Skeletal muscle tissue (tissue), 4 donors: ENCODE results near the gene ARMC3. TPM values are rescaled to one million over a fixed set of nuclear protein-coding genes. Genes with fewer than 3 reads are reported as not detected.
"Not testable (repeated sequence)": the region's sequence is repeated elsewhere in the genome, so short reads cannot be mapped to it uniquely, and the experiment has no call there.

Source experiments
- H3K27ac ChIP-seq: one replicate; pipeline ENCODE4 v1.7.0; 2013; ENCODE audit warnings: mild to moderate bottlenecking, low read depth, low read length, inconsistent platforms
- H3K27me3 ChIP-seq, 3 donors: one replicate each; pipeline ENCODE4 v1.7.0; 2013; ENCODE audit warnings: low read length in 3 of 3; ENCODE audit not compliant: control insufficient read depth in 3 of 3, insufficient read depth in 3 of 3
- H3K36me3 ChIP-seq, 3 donors: one replicate each; pipeline ENCODE4 v1.7.0; 2013; ENCODE audit warnings: low read length in 3 of 3; ENCODE audit not compliant: control insufficient read depth in 3 of 3, insufficient read depth in 3 of 3
- H3K4me1 ChIP-seq, 3 donors: one replicate each; pipeline ENCODE4 v1.7.0; 2013; ENCODE audit warnings: low read length in 3 of 3, mild to moderate bottlenecking in 3 of 3; ENCODE audit not compliant: control insufficient read depth in 3 of 3, insufficient read depth in 3 of 3
- H3K4me3 ChIP-seq, 3 donors: one replicate each; pipeline ENCODE4 v1.7.0; 2013; ENCODE audit warnings: low read length in 3 of 3
- H3K9ac ChIP-seq, 3 donors: one replicate each; pipeline ENCODE4 v1.7.0; 2013; ENCODE audit warnings: low read length in 3 of 3, mild to moderate bottlenecking in 3 of 3, moderate library complexity in 2 of 3, low read depth in 1 of 3
- H3K9me3 ChIP-seq, 3 donors: one replicate each; pipeline ENCODE4 v1.7.0; 2013; ENCODE audit warnings: low read length in 3 of 3; ENCODE audit not compliant: control insufficient read depth in 3 of 3
- total RNA-seq: library from RNA; depleted of rRNA; stranded (reverse); fragments of >200 nt; gene quantifications from one replicate; pipeline ENCODE4 v1.2.3, GENCODE V29; 2014
- donor health status: Osteomylitis.

Gene ARMC3
- total RNA-seq, 1 donor from 2014 or later: not detected

DNA sequence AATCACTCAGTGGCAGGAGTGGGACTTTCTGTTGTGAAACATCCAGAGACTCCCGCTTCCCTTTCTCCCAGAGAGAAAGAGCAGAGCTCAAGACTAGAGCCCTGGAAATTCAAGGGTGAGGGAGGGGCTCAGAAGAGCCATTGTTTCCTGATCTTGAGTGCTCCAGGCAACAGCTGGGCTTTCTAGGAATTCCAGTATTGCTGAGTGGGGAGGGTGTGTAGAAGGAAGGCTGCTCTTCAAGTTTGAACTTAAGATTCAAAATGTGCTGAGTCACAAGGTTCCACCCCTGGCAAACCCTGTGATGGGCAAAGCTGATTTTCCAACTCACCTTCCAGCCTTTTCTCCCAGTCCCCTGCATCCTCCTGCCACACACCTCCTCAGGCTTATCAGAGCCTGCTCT, 125.2 kb downstream of the ARMC3 start:
- Histone ChIP-seq H3K27me3 (no peaks in the 10 kb centered on the region), H3K27ac (no peak overlapping the region), H3K4me1 (peaks cover 0 to 7% (median 0%) of the 10 kb centered on the region in 3 donors), H3K4me3 (no peak overlapping the region), H3K9me3 (no peaks in the 10 kb centered on the region), H3K9ac (no peak overlapping the region), H3K36me3 (no peaks in the 10 kb centered on the region)

DNA sequence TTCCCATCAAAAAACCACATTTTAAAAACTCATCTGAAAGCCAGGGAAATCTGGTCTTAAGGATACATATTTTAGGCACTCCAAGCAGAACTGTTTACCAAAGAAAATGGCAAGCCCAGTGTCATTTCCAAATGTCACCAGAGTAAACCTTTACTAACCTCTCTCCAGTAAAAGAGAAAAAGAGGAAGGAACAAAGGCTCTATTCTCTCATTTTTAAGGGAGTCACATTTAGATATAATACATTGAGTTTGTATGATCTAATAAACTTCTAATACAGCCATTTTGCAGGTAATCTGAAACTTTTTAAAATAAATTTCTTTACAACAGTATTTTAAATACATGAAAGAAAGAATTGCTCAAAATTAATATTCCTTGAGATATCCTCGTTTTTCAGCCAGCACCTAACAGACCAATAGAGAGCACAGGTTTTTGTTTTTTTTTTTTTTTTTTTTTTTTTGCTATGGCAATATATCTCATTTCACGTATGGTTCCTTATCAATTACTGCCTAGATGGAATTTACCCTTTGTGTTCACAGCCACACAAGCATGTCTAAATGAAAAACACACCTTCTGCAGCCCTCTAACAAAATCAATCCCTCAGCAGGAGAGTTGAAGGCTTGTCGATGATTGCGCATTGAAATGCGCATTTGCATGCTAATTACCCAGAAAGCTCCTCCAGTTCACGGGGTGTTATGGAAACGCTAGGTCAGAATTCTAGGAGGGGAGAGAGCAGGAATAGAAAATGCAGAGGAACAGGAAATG, 127.8 kb downstream of the ARMC3 start:
- no peak overlapping the region for H3K4me3 ChIP-seq
- H3K27ac ChIP-seq: no peak overlapping the region
- peaks cover 0 to 7% (median 0%) of the 10 kb centered on the region in 3 donors for H3K4me1 ChIP-seq
- no peaks in the 10 kb centered on the region for H3K9me3 ChIP-seq
- no peak overlapping the region for H3K9ac ChIP-seq
- H3K36me3 ChIP-seq: no peaks in the 10 kb centered on the region
- H3K27me3 ChIP-seq: no peaks in the 10 kb centered on the region

DNA sequence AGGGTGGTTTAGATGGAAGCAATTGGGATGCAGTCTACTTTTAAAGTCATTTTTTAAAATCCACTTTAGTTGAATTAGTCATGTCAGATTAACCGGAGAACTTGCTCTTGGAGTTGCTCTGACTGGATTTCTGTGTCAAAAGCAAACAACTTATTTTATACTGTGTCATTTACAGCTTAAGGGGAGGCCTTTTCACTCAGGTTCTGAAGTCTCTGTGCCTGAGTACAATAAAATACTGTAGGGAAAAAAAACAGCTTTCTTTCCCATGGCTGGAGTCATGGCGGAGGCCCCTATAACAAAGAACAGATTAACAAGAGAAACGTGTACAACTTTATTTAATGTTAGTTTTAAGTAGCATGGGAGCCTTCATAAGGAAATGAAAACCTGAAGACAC, 128.3 kb downstream of the ARMC3 start:
- no peak overlapping the region for H3K9ac ChIP-seq
- peaks cover 0 to 3% (median 0%) of the 10 kb centered on the region in 3 donors for H3K27me3 ChIP-seq
- H3K27ac ChIP-seq: no peak overlapping the region
- peaks cover 0 to 7% (median 0%) of the 10 kb centered on the region in 3 donors for H3K4me1 ChIP-seq
- H3K4me3 ChIP-seq: no peak overlapping the region
- H3K9me3 ChIP-seq: no peaks in the 10 kb centered on the region
- no peaks in the 10 kb centered on the region for H3K36me3 ChIP-seq

DNA sequence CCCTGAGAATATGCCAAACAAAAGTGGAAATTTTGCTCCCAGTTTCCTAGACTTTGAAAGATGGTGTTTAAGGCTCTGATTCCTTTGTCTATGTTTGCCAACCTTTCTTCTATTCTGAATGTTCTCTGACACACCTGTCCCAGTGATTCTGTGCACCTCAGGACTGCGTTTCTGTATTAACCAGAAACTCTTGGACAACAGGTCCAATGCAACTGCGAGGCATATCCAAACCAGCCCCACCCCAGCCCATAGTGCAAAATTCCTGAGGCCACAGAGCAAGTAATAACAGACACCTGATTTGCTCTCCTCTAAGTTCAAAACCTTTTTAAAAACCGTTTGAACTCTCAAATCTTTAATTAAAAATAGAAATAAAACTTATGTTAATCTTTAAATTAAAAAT, 130.5 kb downstream of the ARMC3 start:
- H3K9me3 ChIP-seq: no peaks in the 10 kb centered on the region
- H3K27me3 ChIP-seq: peaks cover 0 to 3% (median 0%) of the 10 kb centered on the region in 3 donors
- no peak overlapping the region for H3K27ac ChIP-seq
- no peaks in the 10 kb centered on the region for H3K36me3 ChIP-seq
- H3K4me1 ChIP-seq: peaks cover 0 to 4% (median 4%) of the 10 kb centered on the region in 3 donors
- H3K9ac ChIP-seq: no peak overlapping the region
- no peak overlapping the region for H3K4me3 ChIP-seq

DNA sequence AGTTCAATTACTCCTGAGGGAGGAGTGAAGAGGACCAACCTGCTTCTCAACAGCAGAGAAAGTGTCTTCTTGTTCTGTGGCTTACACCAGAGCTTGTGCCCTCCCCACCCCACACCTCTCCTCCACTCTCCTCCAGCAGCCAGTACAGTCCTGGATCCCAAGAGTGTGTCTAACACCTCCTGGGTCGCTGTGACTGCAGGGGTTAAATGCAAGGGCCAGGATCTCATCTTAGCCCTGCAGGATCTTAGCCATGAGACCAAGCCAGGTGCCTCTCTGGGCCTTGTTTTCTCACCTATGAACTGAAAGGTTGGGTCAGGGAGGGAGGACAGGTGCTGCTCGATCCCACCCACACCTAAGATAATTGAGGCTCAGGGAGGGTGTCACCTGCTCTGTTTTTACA, 133.1 kb downstream of the ARMC3 start:
- Histone ChIP-seq H3K27ac (no peak overlapping the region), H3K4me1 (peaks cover 19 to 21% (median 21%) of the 10 kb centered on the region in 3 donors), H3K9me3 (no peaks in the 10 kb centered on the region), H3K27me3 (peaks cover 0 to 3% (median 0%) of the 10 kb centered on the region in 3 donors), H3K9ac (no peak overlapping the region), H3K4me3 (no peak overlapping the region), H3K36me3 (no peaks in the 10 kb centered on the region)

DNA sequence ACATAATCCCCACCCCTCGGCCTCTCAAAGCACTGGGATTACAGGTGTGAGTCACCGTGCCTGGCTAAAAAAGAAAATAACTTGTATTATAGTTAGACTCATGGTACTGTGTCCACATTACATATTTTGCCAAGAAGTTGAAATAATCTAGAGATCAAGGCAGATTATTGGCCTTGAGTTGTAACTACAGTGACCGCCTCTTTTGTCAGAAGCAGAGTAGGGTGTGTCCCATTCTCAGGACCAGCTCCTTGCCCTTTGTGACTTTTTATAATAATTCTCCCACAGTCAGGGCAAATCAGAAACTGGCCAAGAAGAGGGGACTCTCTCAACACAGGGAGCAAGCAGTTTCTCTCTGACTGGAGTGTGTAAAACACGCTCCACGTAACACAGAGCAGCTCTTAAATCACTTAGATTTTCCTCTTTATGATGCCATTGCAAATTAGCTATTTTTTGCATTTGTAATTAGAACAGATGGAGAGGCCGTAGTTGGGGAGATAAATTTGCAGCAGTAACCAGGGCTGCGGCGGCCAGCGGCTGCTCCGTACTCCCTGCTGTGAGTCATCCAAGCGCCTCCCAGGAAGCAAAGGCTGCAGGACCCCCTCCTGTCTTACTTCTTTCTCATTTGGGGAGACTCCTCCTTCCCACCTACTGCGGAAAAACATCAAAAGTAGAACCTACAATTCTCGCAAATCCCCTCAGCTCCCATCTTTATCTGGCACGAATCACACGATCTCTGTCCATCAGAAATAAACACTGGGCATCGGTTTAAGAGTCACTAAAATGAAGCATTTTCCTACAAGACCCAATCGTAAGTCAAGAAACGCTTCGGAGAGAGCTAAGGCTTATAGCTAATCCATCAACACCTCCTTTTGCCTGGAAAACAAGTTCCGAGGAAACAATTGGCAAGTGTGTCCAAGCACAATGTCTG, 135.5 kb downstream of the ARMC3 start:
- Histone ChIP-seq H3K9me3 (no peaks in the 10 kb centered on the region), H3K4me3 (peak overlapping the region in 1 of 3 donors; percentile 46), H3K27me3 (peaks cover 0 to 3% (median 0%) of the 10 kb centered on the region in 3 donors), H3K9ac (no peak overlapping the region), H3K36me3 (no peaks in the 10 kb centered on the region), H3K27ac (no peak overlapping the region), H3K4me1 (peaks cover 20 to 24% (median 22%) of the 10 kb centered on the region in 3 donors)

DNA sequence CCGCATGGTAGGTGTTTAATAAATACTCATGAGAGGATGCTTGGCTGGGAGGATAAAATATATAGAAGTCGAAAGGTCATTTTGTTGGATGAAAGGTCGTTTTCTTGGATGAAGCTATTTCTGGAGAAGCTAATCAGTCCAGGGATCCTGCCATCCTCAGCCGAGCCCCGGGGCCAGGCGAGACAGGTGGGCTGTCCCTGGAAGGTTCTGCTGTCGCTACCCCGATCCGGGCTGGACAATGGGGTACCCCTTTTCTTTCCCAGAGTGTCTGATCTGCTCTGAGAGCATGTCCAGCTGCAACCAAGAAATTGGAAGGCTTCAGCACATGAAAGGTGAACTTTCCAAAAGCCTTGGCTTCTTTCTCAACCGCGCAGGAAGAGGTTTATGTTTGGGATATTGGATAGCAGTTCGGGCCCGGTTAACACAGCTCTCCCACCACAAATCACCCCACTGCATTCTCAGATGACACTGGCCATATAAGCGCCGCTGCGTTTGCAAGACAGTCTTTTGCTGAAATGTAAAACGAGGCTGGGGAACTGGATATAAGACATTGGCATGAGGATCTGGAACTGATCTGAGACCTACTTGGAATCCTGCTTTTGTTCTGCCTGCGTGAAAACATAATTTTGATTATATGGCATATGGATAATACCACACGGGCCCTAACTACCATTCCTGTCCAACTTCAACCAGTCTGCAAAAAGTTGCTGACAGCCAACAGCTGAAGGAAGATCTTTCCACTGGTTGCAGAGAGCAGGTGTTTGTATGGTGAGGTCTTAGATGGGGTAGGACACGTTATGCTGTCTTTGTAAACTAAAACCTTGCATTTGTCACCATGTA, 136.3 kb downstream of the ARMC3 start:
- Histone ChIP-seq H3K4me1 (peaks cover 22 to 30% (median 26%) of the 10 kb centered on the region in 3 donors), H3K4me3 (peak overlapping the region in 1 of 3 donors; percentile 46), H3K9me3 (no peaks in the 10 kb centered on the region), H3K27me3 (peaks cover 0 to 3% (median 0%) of the 10 kb centered on the region in 3 donors), H3K9ac (no peak overlapping the region), H3K36me3 (no peaks in the 10 kb centered on the region), H3K27ac (no peak overlapping the region)

DNA sequence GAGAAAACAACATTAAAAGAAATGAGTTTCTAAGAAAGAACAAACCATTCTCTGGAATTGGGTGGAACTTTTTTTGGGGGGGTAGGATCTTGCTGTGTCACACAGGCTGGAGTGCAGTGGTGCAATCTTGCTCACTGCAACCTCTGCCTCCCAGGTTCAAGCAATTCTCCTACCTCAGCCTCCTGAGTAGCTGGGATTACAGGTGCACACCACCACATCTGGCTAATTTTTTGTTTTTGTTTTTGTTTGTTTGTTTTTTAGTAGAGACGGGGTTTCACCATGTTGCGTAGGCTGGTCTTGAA, 136.9 kb downstream of the ARMC3 start:
- not testable (repeated sequence) for H3K9me3 ChIP-seq, H3K27me3 ChIP-seq, H3K27ac ChIP-seq, H3K9ac ChIP-seq, H3K4me3 ChIP-seq, H3K36me3 ChIP-seq
- peaks cover 26 to 33% (median 31%) of the 10 kb centered on the region in 3 donors for H3K4me1 ChIP-seq

DNA sequence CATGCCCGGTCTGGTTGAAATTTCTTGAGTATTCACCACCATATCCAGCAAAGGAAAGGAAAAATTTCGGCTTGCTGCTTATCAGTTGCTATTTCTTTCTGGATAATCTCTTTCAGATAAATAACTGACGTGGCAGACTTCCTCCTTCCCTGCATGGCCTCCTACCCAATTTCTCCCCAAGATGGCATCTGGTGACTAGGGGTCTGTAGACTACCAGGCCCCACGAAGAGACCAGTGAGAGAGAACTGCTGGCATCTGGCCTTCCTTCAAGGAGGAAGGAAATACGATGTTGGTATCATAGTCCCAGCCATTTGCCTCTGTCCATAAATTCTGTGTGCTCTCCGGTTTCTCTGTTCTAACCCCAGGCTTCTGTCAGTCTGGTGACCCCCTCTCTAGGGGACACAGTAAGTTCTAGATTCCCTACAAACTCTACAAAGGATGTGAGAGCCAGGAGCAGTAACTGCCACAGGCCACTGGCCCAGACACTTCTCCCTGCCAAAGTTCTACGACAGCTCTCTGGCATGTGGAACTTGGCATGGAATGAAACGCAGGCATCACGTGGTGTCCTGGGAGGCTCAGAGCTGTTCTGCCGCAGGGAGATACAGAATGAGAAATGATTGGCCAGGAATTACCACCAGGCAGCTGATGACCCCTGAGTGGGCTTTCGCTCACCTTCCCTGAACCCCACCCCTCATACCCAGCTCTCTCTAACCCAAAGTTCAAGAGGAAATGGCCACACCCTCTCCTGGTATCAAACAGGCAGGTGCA, 137.5 kb downstream of the ARMC3 start:
- H3K9me3 ChIP-seq: no peaks in the 10 kb centered on the region
- H3K36me3 ChIP-seq: no peaks in the 10 kb centered on the region
- peak overlapping the region in 1 of 3 donors; percentile 54 for H3K9ac ChIP-seq
- H3K4me3 ChIP-seq: no peak overlapping the region
- H3K27me3 ChIP-seq: peaks cover 0 to 3% (median 0%) of the 10 kb centered on the region in 3 donors
- peaks cover 32 to 36% (median 33%) of the 10 kb centered on the region in 3 donors for H3K4me1 ChIP-seq
- H3K27ac ChIP-seq: no peak overlapping the region
